ENCODE data around the gene SMC1B. TPM values are rescaled to one million over a fixed set of nuclear protein-coding genes. Genes with fewer than 3 reads are reported as not detected.

The SMC1B gene
- total RNA-seq, 1 experiment from 2014 or later = 0.31 TPM

- no peaks in the 10 kb centered on the region for H3K27me3 ChIP-seq (ENCODE audit: insufficient read depth, low read depth)
- CTCF ChIA-PET = no interaction called here
- POLR2A ChIA-PET (ENCODE audit: unreplicated experiment) = no interaction called here
- H3K9me2 ChIP-seq (ENCODE audit: insufficient read depth) = no peaks in the 10 kb centered on the region
- no peak overlapping the region for H3K4me2 ChIP-seq
- TF ChIP-seq, protein P1, sequence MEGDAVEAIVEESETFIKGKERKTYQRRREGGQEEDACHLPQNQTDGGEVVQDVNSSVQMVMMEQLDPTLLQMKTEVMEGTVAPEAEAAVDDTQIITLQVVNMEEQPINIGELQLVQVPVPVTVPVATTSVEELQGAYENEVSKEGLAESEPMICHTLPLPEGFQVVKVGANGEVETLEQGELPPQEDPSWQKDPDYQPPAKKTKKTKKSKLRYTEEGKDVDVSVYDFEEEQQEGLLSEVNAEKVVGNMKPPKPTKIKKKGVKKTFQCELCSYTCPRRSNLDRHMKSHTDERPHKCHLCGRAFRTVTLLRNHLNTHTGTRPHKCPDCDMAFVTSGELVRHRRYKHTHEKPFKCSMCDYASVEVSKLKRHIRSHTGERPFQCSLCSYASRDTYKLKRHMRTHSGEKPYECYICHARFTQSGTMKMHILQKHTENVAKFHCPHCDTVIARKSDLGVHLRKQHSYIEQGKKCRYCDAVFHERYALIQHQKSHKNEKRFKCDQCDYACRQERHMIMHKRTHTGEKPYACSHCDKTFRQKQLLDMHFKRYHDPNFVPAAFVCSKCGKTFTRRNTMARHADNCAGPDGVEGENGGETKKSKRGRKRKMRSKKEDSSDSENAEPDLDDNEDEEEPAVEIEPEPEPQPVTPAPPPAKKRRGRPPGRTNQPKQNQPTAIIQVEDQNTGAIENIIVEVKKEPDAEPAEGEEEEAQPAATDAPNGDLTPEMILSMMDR (conservative IDR thresholded peaks at IDR 0.05) = no peak
- TF ChIP-seq EZH2 (IDR thresholded peaks at IDR 0.05; ENCODE audit: low read depth) = no peak
- peaks cover 96% of the 10 kb centered on the region for H3K79me2 ChIP-seq (ENCODE audit: low read depth)
- no peak overlapping the region for H2AFZ ChIP-seq
- no peak overlapping the region for H3K27ac ChIP-seq
- peaks cover 8% of the 10 kb centered on the region for H3K4me1 ChIP-seq (replicated peaks; ENCODE audit: insufficient read depth)
- 0 out of 2 replicates have a peak, but pooled peaks cover 6% of the 10 kb centered on the region for H3K36me3 ChIP-seq (ENCODE audit: low read depth)
- DNase-seq = no peak
- intact Hi-C loops (cut with micrococcal nuclease; ENCODE audit: unreplicated experiment) = loop anchor here (10.0 kb wide), 1 partner anchor 120 kb away; no protein-coding TSS in a partner anchor
- BruUV-seq (replicated peaks) = no TSS peak
- peaks cover 6% of the 10 kb centered on the region; the same call in 1 of the 2 replicates for H3F3A ChIP-seq (ENCODE audit: insufficient read depth, low read depth)
- peaks cover 55% of the 10 kb centered on the region for H4K20me1 ChIP-seq (ENCODE audit: insufficient read depth)
- H3K4me3 ChIP-seq = no peak overlapping the region
- H3K9me3 ChIP-seq (ENCODE audit: insufficient read depth, low read depth) = no peaks in the 10 kb centered on the region
Measured at GRCh38 chr22:45314786-45315185, 98.6 kb downstream of the SMC1B start.

DNA sequence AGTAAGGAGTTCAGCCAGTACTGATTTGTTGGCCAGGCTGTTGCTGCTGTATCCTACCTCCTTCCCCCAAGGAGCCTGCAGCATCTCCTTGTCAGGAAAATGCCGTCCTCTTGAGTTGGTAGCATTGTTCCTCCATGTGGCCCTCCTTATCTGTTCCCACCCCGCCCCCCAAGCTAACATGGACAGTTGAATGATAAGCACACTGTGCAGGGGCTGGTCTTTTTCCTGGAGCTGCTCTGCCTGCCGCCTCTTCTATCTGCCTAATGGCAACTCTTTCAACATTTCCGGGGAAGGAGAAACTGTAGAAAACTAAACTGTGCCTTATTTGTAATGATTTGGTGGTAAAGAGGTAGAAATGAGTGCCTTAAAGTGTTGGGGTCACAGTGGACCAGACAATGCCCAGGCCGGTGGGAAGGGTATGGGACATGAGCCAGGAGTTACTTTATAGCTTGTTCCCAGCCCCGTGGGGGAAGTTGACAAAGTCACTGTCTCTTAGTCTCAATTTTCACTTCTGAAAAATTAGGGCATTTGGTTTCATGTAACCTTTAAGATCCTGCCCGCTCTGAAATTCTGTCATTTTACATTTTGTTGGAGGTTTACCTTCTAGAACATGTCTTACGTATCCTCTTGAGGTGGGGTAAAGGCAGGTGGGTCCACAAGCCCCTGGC lies 99.2 kb downstream of the SMC1B start:
- POLR2A ChIA-PET (ENCODE audit: unreplicated experiment) = no interaction called here

GRCh38 chr22:45312856-45313255 lies 100.5 kb downstream of the SMC1B start:
- POLR2A ChIA-PET (ENCODE audit: unreplicated experiment) = no interaction called here
- no TSS peak for BruUV-seq (replicated peaks)
- intact Hi-C loops (cut with micrococcal nuclease; ENCODE audit: unreplicated experiment) = loop anchor here (10.0 kb wide), 1 partner anchor 122 kb away; no protein-coding TSS in a partner anchor

More for the DNA sequence above, 99.2 kb downstream of the SMC1B start:
- Histone ChIP-seq H4K20me1 (ENCODE audit: insufficient read depth) (peaks cover 49% of the 10 kb centered on the region), H3K27me3 (ENCODE audit: insufficient read depth, low read depth) (no peaks in the 10 kb centered on the region), H3K27ac (no peak overlapping the region), H2AFZ (no peak overlapping the region), H3K4me2 (no peak overlapping the region), H3K36me3 (ENCODE audit: low read depth) (0 out of 2 replicates have a peak, but pooled peaks cover 5% of the 10 kb centered on the region), H3K79me2 (ENCODE audit: low read depth) (peaks cover 90% of the 10 kb centered on the region), H3K4me1 (replicated peaks; ENCODE audit: insufficient read depth) (peaks cover 11% of the 10 kb centered on the region), H3K9me2 (ENCODE audit: insufficient read depth) (no peaks in the 10 kb centered on the region), H3F3A (ENCODE audit: insufficient read depth, low read depth) (peaks cover 6% of the 10 kb centered on the region; the same call in 1 of the 2 replicates), H3K4me3 (no peak overlapping the region), H3K9me3 (ENCODE audit: insufficient read depth, low read depth) (no peaks in the 10 kb centered on the region)
- CTCF ChIA-PET = no interaction called here
- TF ChIP-seq, protein P1 (conservative IDR thresholded peaks at IDR 0.05) = no peak
- no peak for TF ChIP-seq EZH2 (IDR thresholded peaks at IDR 0.05; ENCODE audit: low read depth)
- intact Hi-C loops (cut with micrococcal nuclease; ENCODE audit: unreplicated experiment) = loop anchor here (10.0 kb wide), 1 partner anchor 121 kb away; no protein-coding TSS in a partner anchor
- no peak for DNase-seq
- BruUV-seq (replicated peaks) = no TSS peak

More at GRCh38 chr22:45312856-45313255, 100.5 kb downstream of the SMC1B start:
- H3K27ac ChIP-seq = no peak overlapping the region
- H3K9me3 ChIP-seq (ENCODE audit: insufficient read depth, low read depth) = no peaks in the 10 kb centered on the region
- no peaks in the 10 kb centered on the region; the same call in 1 of the 2 replicates for H3F3A ChIP-seq (ENCODE audit: insufficient read depth, low read depth)
- no peak overlapping the region for H3K4me3 ChIP-seq
- peaks cover 35% of the 10 kb centered on the region for H4K20me1 ChIP-seq (ENCODE audit: insufficient read depth)
- 0 out of 2 replicates have a peak, but pooled peaks cover 5% of the 10 kb centered on the region for H3K36me3 ChIP-seq (ENCODE audit: low read depth)
- H3K79me2 ChIP-seq (ENCODE audit: low read depth) = peaks cover 77% of the 10 kb centered on the region
- H3K4me1 ChIP-seq (replicated peaks; ENCODE audit: insufficient read depth) = peaks cover 21% of the 10 kb centered on the region
- no peak for DNase-seq
- H2AFZ ChIP-seq = no peak overlapping the region
- TF ChIP-seq EZH2 (IDR thresholded peaks at IDR 0.05; ENCODE audit: low read depth) = no peak
- TF ChIP-seq, protein P1 (conservative IDR thresholded peaks at IDR 0.05) = no peak
- H3K9me2 ChIP-seq (ENCODE audit: insufficient read depth) = no peaks in the 10 kb centered on the region
- CTCF ChIA-PET = no interaction called here
- no peaks in the 10 kb centered on the region for H3K27me3 ChIP-seq (ENCODE audit: insufficient read depth, low read depth)
- no peak overlapping the region for H3K4me2 ChIP-seq
